DND-41 (cell line): ENCODE data around the gene XIAP.

ENCODE experiments used
- EZH2 ChIP-seq: IDR thresholded peaks from 3 replicates; pipeline ENCODE4 v1.6.1; 2012; ENCODE audit warnings: borderline replicate concordance, low read depth, mild to moderate bottlenecking, moderate library complexity, low read length, inconsistent platforms; ENCODE audit not compliant: severe bottlenecking
- TF ChIP-seq, protein P1 (sequence below): IDR thresholded peaks from 2 replicates; pipeline ENCODE4 v1.5.1; 2012; ENCODE audit warnings: borderline replicate concordance, low read length, moderate library complexity, mild to moderate bottlenecking; ENCODE audit not compliant: poor library complexity, severe bottlenecking; ENCODE audit errors: extremely low read depth

DNA sequence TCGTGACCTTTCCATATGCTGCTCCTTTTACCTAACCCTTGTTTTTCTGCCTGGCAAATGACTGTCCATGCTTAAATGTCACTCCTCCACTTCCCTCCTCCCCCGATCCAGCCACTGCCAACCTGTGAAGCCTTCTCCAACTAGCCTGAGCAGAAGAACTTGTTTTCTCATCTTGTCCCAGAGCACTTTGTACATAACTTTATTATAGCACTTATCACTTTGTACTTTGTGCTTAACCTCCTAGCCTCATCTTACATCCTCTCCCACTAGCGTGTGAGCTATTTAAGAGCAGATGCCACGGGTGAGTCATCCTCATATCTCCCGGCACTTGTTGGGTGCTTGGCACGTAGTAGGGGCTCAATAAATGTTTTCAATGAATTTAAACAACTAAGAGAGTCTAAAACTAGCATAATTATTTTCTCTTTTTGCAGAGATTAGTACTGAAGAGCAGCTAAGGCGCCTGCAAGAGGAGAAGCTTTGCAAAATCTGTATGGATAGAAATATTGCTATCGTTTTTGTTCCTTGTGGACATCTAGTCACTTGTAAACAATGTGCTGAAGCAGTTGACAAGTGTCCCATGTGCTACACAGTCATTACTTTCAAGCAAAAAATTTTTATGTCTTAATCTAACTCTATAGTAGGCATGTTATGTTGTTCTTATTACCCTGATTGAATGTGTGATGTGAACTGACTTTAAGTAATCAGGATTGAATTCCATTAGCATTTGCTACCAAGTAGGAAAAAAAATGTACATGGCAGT is 46.9 kb downstream of the XIAP start:
- TF ChIP-seq, protein P1, sequence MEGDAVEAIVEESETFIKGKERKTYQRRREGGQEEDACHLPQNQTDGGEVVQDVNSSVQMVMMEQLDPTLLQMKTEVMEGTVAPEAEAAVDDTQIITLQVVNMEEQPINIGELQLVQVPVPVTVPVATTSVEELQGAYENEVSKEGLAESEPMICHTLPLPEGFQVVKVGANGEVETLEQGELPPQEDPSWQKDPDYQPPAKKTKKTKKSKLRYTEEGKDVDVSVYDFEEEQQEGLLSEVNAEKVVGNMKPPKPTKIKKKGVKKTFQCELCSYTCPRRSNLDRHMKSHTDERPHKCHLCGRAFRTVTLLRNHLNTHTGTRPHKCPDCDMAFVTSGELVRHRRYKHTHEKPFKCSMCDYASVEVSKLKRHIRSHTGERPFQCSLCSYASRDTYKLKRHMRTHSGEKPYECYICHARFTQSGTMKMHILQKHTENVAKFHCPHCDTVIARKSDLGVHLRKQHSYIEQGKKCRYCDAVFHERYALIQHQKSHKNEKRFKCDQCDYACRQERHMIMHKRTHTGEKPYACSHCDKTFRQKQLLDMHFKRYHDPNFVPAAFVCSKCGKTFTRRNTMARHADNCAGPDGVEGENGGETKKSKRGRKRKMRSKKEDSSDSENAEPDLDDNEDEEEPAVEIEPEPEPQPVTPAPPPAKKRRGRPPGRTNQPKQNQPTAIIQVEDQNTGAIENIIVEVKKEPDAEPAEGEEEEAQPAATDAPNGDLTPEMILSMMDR = no peak
- no peak for TF ChIP-seq EZH2
